Trophoblast cell (in vitro differentiated cells and primary cell): ENCODE measurements around the gene RAB3GAP2.
"Not testable (repeated sequence)": the region's sequence is repeated elsewhere in the genome, so short reads cannot be mapped to it uniquely, and the experiment has no call there.

Experiments
- DNase-seq, 2 donors: peaks; one replicate each; pipeline ENCODE4 v3.0.0-alpha.2; 2016
- H2AFZ ChIP-seq: 2 replicates; pipeline ENCODE4 v1.6.1; 2013; ENCODE audit warnings: low read length, moderate library complexity, mild to moderate bottlenecking; ENCODE audit not compliant: insufficient read depth, poor library complexity
- H2AK5ac ChIP-seq: 2 replicates; pipeline ENCODE4 v1.6.1; 2013; ENCODE audit warnings: mild to moderate bottlenecking, low read length
- H2BK120ac ChIP-seq: 2 replicates; pipeline ENCODE4 v1.6.1; 2013; ENCODE audit warnings: low read length, mild to moderate bottlenecking, moderate library complexity; ENCODE audit not compliant: insufficient read depth, poor library complexity
- H2BK12ac ChIP-seq: 2 replicates; pipeline ENCODE4 v1.6.1; 2013; ENCODE audit warnings: mild to moderate bottlenecking, low read length, moderate library complexity
- H2BK5ac ChIP-seq: 2 replicates; pipeline ENCODE4 v1.6.1; 2013; ENCODE audit warnings: low read length, low read depth, moderate library complexity, mild to moderate bottlenecking; ENCODE audit not compliant: poor library complexity
- H3K14ac ChIP-seq: 2 replicates; pipeline ENCODE4 v1.6.1; 2013; ENCODE audit warnings: mild to moderate bottlenecking, low read length
- H3K18ac ChIP-seq: 2 replicates; pipeline ENCODE4 v1.6.1; 2013; ENCODE audit warnings: mild to moderate bottlenecking, low read length
- H3K23ac ChIP-seq: 2 replicates; pipeline ENCODE4 v1.6.1; 2013; ENCODE audit warnings: low read length
- H3K27ac ChIP-seq: 2 replicates; pipeline ENCODE4 v1.5.1; 2013; ENCODE audit warnings: low read depth, mild to moderate bottlenecking, inconsistent platforms, low read length, moderate library complexity
- H3K27me3 ChIP-seq: 2 replicates; pipeline ENCODE4 v1.6.1; 2013; ENCODE audit warnings: inconsistent platforms, mild to moderate bottlenecking, low read length, moderate library complexity; ENCODE audit not compliant: insufficient read depth
- H3K36me3 ChIP-seq, 2 experiments: 1 replicate in 1 of 2; 2 replicates in 1 of 2; pipeline ENCODE4 v1.6.1; 2013; ENCODE audit warnings: low read length in 2 of 2, mild to moderate bottlenecking in 2 of 2, moderate library complexity in 1 of 2; ENCODE audit not compliant: insufficient read depth in 2 of 2, control insufficient read depth in 1 of 2
- H3K4ac ChIP-seq: 2 replicates; pipeline ENCODE4 v1.6.1; 2013; ENCODE audit warnings: low read depth, mild to moderate bottlenecking, low read length, moderate library complexity
- H3K4me1 ChIP-seq, 2 experiments: 1 replicate in 1 of 2; 2 replicates in 1 of 2; pipeline ENCODE4 v1.6.1; 2013; ENCODE audit warnings: low read length in 2 of 2, mild to moderate bottlenecking in 2 of 2, moderate library complexity in 1 of 2; ENCODE audit not compliant: insufficient read depth in 2 of 2, control insufficient read depth in 1 of 2
- H3K4me2 ChIP-seq: 2 replicates; pipeline ENCODE4 v1.6.1; 2013; ENCODE audit warnings: inconsistent platforms, mild to moderate bottlenecking, low read length, moderate library complexity
- H3K4me3 ChIP-seq: 2 replicates; pipeline ENCODE4 v1.5.1; 2013; ENCODE audit warnings: mild to moderate bottlenecking, low read depth, low read length, inconsistent platforms
- H3K79me1 ChIP-seq: one replicate; pipeline ENCODE4 v1.6.1; 2013; ENCODE audit warnings: low read length
- H3K79me2 ChIP-seq: 2 replicates; pipeline ENCODE4 v1.6.1; 2013; ENCODE audit warnings: low read length, mild to moderate bottlenecking; ENCODE audit not compliant: control insufficient read depth, insufficient read depth, poor library complexity
- H3K9ac ChIP-seq: 2 replicates; pipeline ENCODE4 v1.6.1; 2013; ENCODE audit warnings: mild to moderate bottlenecking, low read length
- H3K9me3 ChIP-seq: 2 replicates; pipeline ENCODE4 v1.6.1; 2013; ENCODE audit warnings: low read depth, mild to moderate bottlenecking, control low read depth, inconsistent platforms, low read length; ENCODE audit not compliant: insufficient read depth
- H4K12ac ChIP-seq: 2 replicates; pipeline ENCODE4 v1.6.1; 2013; ENCODE audit warnings: low read depth, mild to moderate bottlenecking, low read length, moderate library complexity
- H4K8ac ChIP-seq: 2 replicates; pipeline ENCODE4 v1.6.1; 2013; ENCODE audit warnings: low read depth, mild to moderate bottlenecking, low read length, moderate library complexity
- H4K91ac ChIP-seq: one replicate; pipeline ENCODE4 v1.6.1; 2013; ENCODE audit warnings: low read depth, mild to moderate bottlenecking, low read length, moderate library complexity
- WGBS: extraction: QIAGEN DNeasy Blood & Tissue Kit; methylation state at CpG from one replicate; pipeline ENCODE4 v1.1.7; 2013; ENCODE audit warnings: missing lambda C conversion rate; ENCODE audit not compliant: insufficient read length, insufficient coverage; ENCODE audit errors: extremely low coverage; 5-methylcytosine and 5-hydroxymethylcytosine counted together

RAB3GAP2 gene

GRCh38 chr1:220271706-220272046, 577 bp downstream of the RAB3GAP2 start:
- WGBS: no CpG with 5 or more reads among the region's 12 CpGs
- Histone ChIP-seq H3K79me1 (peaks cover 9% of the 10 kb centered on the region), H3K4me1 (no peaks in the 10 kb centered on the region), H3K4me3 (peak overlapping the region; percentile 84), H3K18ac (peak overlapping the region; percentile 83), H3K9ac (peak overlapping the region; percentile 77), H3K23ac (no peak overlapping the region), H4K12ac (peak overlapping the region; percentile 66), H3K27ac (no peak overlapping the region), H3K27me3 (no peaks in the 10 kb centered on the region), H3K79me2 (peaks cover 8% of the 10 kb centered on the region), H2BK120ac (peak overlapping the region; percentile 73), H3K9me3 (no peaks in the 10 kb centered on the region), H3K4ac (peak overlapping the region; percentile 65), H4K91ac (peak overlapping the region; percentile 90), H4K8ac (peak overlapping the region; percentile 96), H3K36me3 (peaks cover 3 to 4% of the 10 kb centered on the region in 2 experiments), H2AK5ac (peak overlapping the region; percentile 61), H2AFZ (peak overlapping the region; percentile 62), H3K14ac (peak overlapping the region; percentile 67), H2BK5ac (peak overlapping the region; percentile 77), H3K4me2 (peak overlapping the region; percentile 91), H2BK12ac (no peak overlapping the region)
- peak in 1 of 2 donors; percentile 16 for DNase-seq

- Histone ChIP-seq H3K36me3 (peaks cover 4 to 8% of the 10 kb centered on the region in 2 experiments), H2BK120ac (no peak overlapping the region), H3K4ac (no peak overlapping the region), H2BK12ac (no peak overlapping the region), H4K12ac (no peak overlapping the region), H3K79me2 (peaks cover 8% of the 10 kb centered on the region), H3K4me1 (no peaks in the 10 kb centered on the region), H2BK5ac (no peak overlapping the region), H3K9ac (no peak overlapping the region), H3K23ac (no peak overlapping the region), H3K14ac (no peak overlapping the region), H4K8ac (no peak overlapping the region), H4K91ac (no peak overlapping the region), H3K27me3 (no peaks in the 10 kb centered on the region), H3K4me3 (no peak overlapping the region), H2AK5ac (no peak overlapping the region), H3K9me3 (no peaks in the 10 kb centered on the region), H3K27ac (no peak overlapping the region), H3K79me1 (peaks cover 9% of the 10 kb centered on the region), H3K4me2 (no peak overlapping the region), H3K18ac (no peak overlapping the region), H2AFZ (no peak overlapping the region)
- no peak for DNase-seq
- WGBS: no CpG with 5 or more reads among the region's 2 CpGs
These were observed 3.2 kb downstream of the RAB3GAP2 start for GRCh38 chr1:220269036-220269435.

- no peak for DNase-seq
These were observed 4.6 kb downstream of the RAB3GAP2 start for GRCh38 chr1:220267630-220268029.

GRCh38 chr1:220260228-220260627, 12.0 kb downstream of the RAB3GAP2 start:
- H3K4me2 ChIP-seq, H2BK12ac ChIP-seq, H3K79me1 ChIP-seq, H3K4me1 ChIP-seq, H3K23ac ChIP-seq, H3K18ac ChIP-seq, H3K79me2 ChIP-seq, H4K8ac ChIP-seq, H2BK120ac ChIP-seq, H2AK5ac ChIP-seq, DNase-seq, H3K9ac ChIP-seq, H3K4me3 ChIP-seq, H3K14ac ChIP-seq, H3K27ac ChIP-seq, H3K9me3 ChIP-seq, H2BK5ac ChIP-seq, H4K12ac ChIP-seq, H3K4ac ChIP-seq, H2AFZ ChIP-seq, H4K91ac ChIP-seq, H3K36me3 ChIP-seq, H3K27me3 ChIP-seq: not testable (repeated sequence)
- WGBS: no CpG with 5 or more reads among the region's 3 CpGs

More at GRCh38 chr1:220267630-220268029, 4.6 kb downstream of the RAB3GAP2 start:
- Histone ChIP-seq H3K18ac (no peak overlapping the region), H4K12ac (no peak overlapping the region), H3K14ac (no peak overlapping the region), H3K36me3 (peaks cover 4 to 8% of the 10 kb centered on the region in 2 experiments), H2BK120ac (no peak overlapping the region), H2BK5ac (no peak overlapping the region), H3K4me2 (no peak overlapping the region), H2BK12ac (no peak overlapping the region), H3K9me3 (no peaks in the 10 kb centered on the region), H4K8ac (no peak overlapping the region), H4K91ac (no peak overlapping the region), H2AFZ (no peak overlapping the region), H3K27ac (no peak overlapping the region), H3K79me1 (peaks cover 9% of the 10 kb centered on the region), H3K4me1 (no peaks in the 10 kb centered on the region), H3K27me3 (no peaks in the 10 kb centered on the region), H3K23ac (no peak overlapping the region), H2AK5ac (no peak overlapping the region), H3K79me2 (peaks cover 8% of the 10 kb centered on the region), H3K4me3 (no peak overlapping the region), H3K9ac (no peak overlapping the region), H3K4ac (no peak overlapping the region)
- WGBS: no CpG with 5 or more reads among the region's 4 CpGs
